NCI-H1105 (cell line): ENCODE results near the gene FAM181B.

Experiments
- DNase-seq: peaks from one replicate; lab custom pipeline; 2025; lab: John Stamatoyannopoulos, UW

FAM181B gene

GRCh38 chr11:82683029-82683428, 50.6 kb downstream of the FAM181B start:
- DNase-seq: no peak

DNA sequence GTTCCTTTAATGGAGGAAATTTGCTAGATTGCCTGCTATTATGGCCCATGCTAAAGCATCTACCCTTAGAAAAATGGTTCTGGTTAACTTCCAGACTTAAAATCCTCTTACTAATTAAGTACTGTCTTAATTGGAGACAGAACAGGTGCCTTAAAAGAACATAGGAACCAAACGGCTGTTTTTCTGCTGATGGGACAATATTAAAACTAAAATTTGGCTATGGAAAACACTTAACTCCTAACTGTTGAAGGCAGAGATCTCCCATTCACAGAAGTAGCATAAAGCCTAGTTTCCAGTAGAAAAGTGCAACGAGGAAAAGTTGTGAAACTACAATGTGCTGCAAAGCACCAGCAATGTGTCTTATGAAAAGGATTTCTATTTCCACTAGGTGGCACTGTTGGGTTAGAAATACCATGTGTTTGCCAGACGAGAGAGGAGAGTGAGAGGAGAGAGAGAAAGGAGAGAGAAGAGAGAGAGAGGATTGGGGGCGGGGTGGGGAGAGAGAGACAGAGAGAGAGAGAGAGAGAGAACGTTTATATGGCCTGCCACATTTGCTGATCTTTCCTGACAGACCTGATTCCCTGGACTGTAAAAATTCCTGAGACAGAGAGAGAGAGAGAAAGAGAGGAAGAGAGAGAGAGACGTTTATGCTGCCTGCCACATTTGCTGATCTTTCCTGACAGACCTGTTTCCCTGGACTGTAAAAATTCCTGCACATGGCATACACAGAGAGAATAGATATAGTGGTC, 51.5 kb downstream of the FAM181B start:
- DNase-seq: peak; percentile 12

DNA sequence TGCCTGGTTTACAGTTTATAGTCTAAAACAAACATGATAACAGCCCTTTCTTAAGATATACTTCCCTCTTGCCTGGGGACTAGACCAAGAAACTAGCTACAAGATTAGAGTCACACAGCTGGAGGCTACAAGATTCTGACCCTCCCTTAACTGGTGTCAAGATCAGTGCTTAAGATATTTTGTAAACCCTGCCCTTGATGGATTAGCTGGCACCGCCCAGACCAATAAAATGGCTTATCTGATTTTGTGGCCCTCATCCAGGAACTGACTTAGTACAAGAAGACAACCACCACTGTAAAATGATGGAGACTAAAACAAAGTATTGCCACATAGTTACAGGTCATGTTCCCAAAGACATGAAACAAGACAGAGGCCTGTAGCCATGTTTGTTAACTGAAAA, 53.4 kb downstream of the FAM181B start:
- DNase-seq: no peak
